Measurements from ENCODE around the gene ANO2.

The ANO2 gene

GRCh38 chr12:5758347-5758746 lies 186.7 kb downstream of the ANO2 start:
- H3K27ac ChIP-seq: no peak overlapping the region
- no peaks in the 10 kb centered on the region for H3K79me2 ChIP-seq (ENCODE audit: insufficient read depth, low read depth)
- no peaks in the 10 kb centered on the region for H3K4me1 ChIP-seq (ENCODE audit: low read depth, poor library complexity, severe bottlenecking)
- H2AFZ ChIP-seq (ENCODE audit: low read depth): no peak overlapping the region
- H3K4me2 ChIP-seq: no peak overlapping the region
- no peaks in the 10 kb centered on the region for H4K20me1 ChIP-seq (ENCODE audit: insufficient read depth)
- no peak for TF ChIP-seq CTCF (conservative IDR thresholded peaks at IDR 0.05; ENCODE audit: low read depth, low read length)
- H3K9ac ChIP-seq: no peak overlapping the region
- H3K27me3 ChIP-seq (ENCODE audit: insufficient read depth, low read depth): no peaks in the 10 kb centered on the region
- H3K4me3 ChIP-seq (IDR thresholded peaks at IDR 0.05; ENCODE audit: insufficient read depth, low read depth, low read length): no peak overlapping the region
- H3K36me3 ChIP-seq (ENCODE audit: insufficient read depth): no peaks in the 10 kb centered on the region

- Histone ChIP-seq H3K4me3 (IDR thresholded peaks at IDR 0.05; ENCODE audit: insufficient read depth, low read depth, low read length) (no peak overlapping the region), H3K27ac (no peak overlapping the region), H3K4me1 (ENCODE audit: low read depth, poor library complexity, severe bottlenecking) (no peaks in the 10 kb centered on the region), H3K79me2 (ENCODE audit: insufficient read depth, low read depth) (no peaks in the 10 kb centered on the region), H3K27me3 (ENCODE audit: insufficient read depth, low read depth) (no peaks in the 10 kb centered on the region), H3K9ac (no peak overlapping the region), H2AFZ (ENCODE audit: low read depth) (no peak overlapping the region), H4K20me1 (ENCODE audit: insufficient read depth) (no peaks in the 10 kb centered on the region), H3K4me2 (no peak overlapping the region), H3K36me3 (ENCODE audit: insufficient read depth) (no peaks in the 10 kb centered on the region)
- TF ChIP-seq CTCF (conservative IDR thresholded peaks at IDR 0.05; ENCODE audit: low read depth, low read length): no peak
These were observed 188.7 kb downstream of the ANO2 start for GRCh38 chr12:5756338-5756842.

GRCh38 chr12:5748027-5748426 lies 197.0 kb downstream of the ANO2 start:
- Histone ChIP-seq H3K27ac (no peak overlapping the region), H3K79me2 (ENCODE audit: insufficient read depth, low read depth) (no peaks in the 10 kb centered on the region), H3K4me1 (ENCODE audit: low read depth, poor library complexity, severe bottlenecking) (no peaks in the 10 kb centered on the region), H3K9ac (no peak overlapping the region), H3K36me3 (ENCODE audit: insufficient read depth) (no peaks in the 10 kb centered on the region), H3K4me2 (no peak overlapping the region), H3K4me3 (IDR thresholded peaks at IDR 0.05; ENCODE audit: insufficient read depth, low read depth, low read length) (no peak overlapping the region), H2AFZ (ENCODE audit: low read depth) (no peak overlapping the region), H3K27me3 (ENCODE audit: insufficient read depth, low read depth) (no peaks in the 10 kb centered on the region), H4K20me1 (ENCODE audit: insufficient read depth) (no peaks in the 10 kb centered on the region)
- no peak for TF ChIP-seq CTCF (conservative IDR thresholded peaks at IDR 0.05; ENCODE audit: low read depth, low read length)

GRCh38 chr12:5746917-5747316 lies 198.1 kb downstream of the ANO2 start:
- H3K4me2 ChIP-seq: no peak overlapping the region
- TF ChIP-seq CTCF (conservative IDR thresholded peaks at IDR 0.05; ENCODE audit: low read depth, low read length): no peak
- H3K36me3 ChIP-seq (ENCODE audit: insufficient read depth): no peaks in the 10 kb centered on the region
- no peaks in the 10 kb centered on the region for H3K27me3 ChIP-seq (ENCODE audit: insufficient read depth, low read depth)
- no peak overlapping the region for H3K27ac ChIP-seq
- H3K4me3 ChIP-seq (IDR thresholded peaks at IDR 0.05; ENCODE audit: insufficient read depth, low read depth, low read length): no peak overlapping the region
- no peaks in the 10 kb centered on the region for H4K20me1 ChIP-seq (ENCODE audit: insufficient read depth)
- no peak overlapping the region for H2AFZ ChIP-seq (ENCODE audit: low read depth)
- H3K4me1 ChIP-seq (ENCODE audit: low read depth, poor library complexity, severe bottlenecking): no peaks in the 10 kb centered on the region
- H3K79me2 ChIP-seq (ENCODE audit: insufficient read depth, low read depth): no peaks in the 10 kb centered on the region
- no peak overlapping the region for H3K9ac ChIP-seq
